HG03045 (cell line): ENCODE results near the gene RPS27A.
"Not testable (repeated sequence)": the region's sequence is repeated elsewhere in the genome, so short reads cannot be mapped to it uniquely, and the experiment has no call there.

Source experiments
- ATAC-seq: cut with Tn5 transposase; IDR thresholded peaks from one replicate; pipeline ENCODE4 v1.9.1; 2021; ENCODE audit warnings: mild to moderate bottlenecking, moderate library complexity; ENCODE audit not compliant: unreplicated experiment

The RPS27A gene

DNA sequence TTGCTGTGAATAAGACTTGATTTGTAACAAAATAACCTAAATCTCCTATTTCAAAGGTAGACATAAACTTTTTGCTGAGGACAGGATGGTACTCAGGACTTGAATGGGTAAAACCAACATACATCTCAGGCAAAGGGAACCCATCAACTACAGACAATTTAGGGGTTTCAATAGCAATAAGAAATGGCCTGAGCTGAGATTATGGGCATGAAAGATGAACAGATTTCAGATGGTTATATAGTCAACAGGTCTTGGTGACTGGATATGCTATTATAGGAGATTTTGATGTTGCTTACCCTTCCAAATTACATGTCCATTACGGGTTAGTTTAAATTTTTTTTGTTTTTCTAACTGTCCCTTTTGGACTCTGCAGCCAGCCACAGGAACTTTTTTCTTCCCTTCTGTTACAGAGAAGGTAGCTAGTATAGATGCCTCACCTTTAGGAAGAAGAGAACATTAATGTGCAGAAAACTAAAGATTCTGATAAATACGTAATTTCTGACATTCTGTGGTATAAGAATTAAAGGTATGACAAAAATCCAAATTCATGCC is 4.6 kb downstream of the RPS27A start:
- ATAC-seq = no peak

DNA sequence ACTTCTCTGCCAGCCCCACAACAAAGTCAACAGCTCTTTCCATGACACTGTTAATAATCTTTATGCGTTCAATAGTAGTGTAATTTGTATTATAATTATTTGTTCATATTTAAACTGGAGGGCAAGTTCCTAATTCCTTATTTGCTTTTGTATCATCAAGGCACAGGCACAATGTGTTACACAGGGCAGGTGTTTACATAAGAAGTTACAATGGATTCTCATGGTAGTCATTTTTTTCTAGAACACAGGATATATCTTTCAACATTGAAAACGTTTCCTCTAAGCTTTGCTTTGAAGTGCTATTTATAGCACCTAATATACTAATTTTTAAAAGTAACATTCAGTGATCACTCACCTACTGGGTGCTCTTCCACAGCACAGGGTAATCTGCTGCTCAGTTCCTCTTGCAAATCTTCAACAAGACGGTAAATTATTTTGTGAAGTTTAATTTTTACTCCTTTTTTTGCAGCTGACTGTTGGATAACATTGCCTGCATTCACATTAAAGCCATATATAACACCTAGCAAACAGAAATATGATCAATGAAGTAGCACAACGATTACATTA is 7.3 kb downstream of the RPS27A start:
- no peak for ATAC-seq

GRCh38 chr2:55241582-55241981 is 9.1 kb downstream of the RPS27A start:
- ATAC-seq = not testable (repeated sequence)

GRCh38 chr2:55242617-55243016 is 10.1 kb downstream of the RPS27A start:
- ATAC-seq = no peak

- no peak for ATAC-seq
These were observed 12.9 kb downstream of the RPS27A start for GRCh38 chr2:55245411-55245810.

DNA sequence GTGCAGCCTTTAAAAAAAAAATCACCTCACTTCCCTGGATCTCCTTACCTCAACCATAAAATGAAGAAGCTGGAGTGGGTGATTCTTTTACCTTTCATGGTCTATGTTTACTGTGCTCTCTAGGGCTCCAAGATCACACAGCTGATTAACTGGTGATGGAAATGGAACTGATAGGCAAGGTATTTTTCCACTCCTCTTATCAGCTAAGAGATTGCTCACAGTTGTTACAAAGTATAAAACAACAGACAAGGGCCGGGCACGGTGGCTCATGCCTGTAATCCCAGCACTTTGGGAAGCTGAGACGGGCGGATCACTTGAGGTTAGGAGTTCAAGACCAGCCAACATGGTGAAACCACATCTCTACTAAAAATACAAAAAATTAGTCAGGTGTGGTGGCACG is 14.5 kb downstream of the RPS27A start:
- ATAC-seq = no peak

DNA sequence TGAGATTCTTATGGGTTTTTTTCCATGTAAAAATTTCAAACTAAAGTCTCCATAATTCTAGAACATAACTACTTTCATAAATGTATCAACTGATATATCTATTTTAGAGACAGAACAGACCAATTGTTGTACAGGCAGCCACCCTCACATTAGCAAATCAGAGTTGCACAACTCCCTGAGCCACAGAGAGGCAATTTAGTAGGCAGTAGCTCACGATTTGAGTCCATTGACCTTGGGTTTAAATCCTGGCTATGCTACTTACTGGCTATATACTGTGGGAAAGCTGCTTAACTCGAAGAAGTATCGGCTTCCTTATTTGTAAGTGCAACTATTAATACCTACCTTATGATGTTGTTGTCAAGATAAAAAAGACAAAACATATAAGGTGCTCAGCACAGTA is 20.3 kb downstream of the RPS27A start:
- ATAC-seq = no peak

GRCh38 chr2:55259586-55259985 is 27.1 kb downstream of the RPS27A start:
- ATAC-seq = not testable (repeated sequence)

- ATAC-seq = no peak
These were observed 35.9 kb downstream of the RPS27A start for GRCh38 chr2:55268288-55268906.

- peak; percentile 97 for ATAC-seq
These were observed 36.6 kb downstream of the RPS27A start, which contains the start of gene MTIF2 for GRCh38 chr2:55268907-55269644. MTIF2 (minus strand) TSS chr2:55269231; CDS start chr2:55263858, 5,373 bp downstream.

- ATAC-seq = no peak
These were observed 37.1 kb downstream of the RPS27A start for GRCh38 chr2:55269645-55269990.

DNA sequence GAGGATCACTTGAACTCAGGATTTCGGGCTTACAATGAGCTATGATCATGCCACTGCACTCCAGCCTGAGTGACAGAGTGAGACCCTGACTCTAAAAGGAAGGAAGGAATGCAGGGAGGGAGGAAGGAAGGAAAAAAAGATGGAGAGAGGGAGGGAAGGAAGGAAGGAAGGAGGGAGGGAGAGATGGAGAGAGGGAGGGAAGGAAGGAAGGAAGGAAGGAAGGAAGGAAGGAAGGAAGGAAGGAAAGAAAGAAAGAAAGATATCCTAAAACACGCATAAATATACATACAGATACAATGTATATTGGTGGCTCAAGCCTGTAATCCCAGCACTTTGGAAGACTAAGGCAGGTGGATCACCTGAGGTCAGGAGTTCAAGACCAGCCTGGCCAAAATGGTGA is 41.9 kb downstream of the RPS27A start:
- not testable (repeated sequence) for ATAC-seq

GRCh38 chr2:55277310-55277709 is 44.8 kb downstream of the RPS27A start:
- ATAC-seq = no peak

- not testable (repeated sequence) for ATAC-seq
These were observed 46.8 kb downstream of the RPS27A start for GRCh38 chr2:55279214-55279835.

GRCh38 chr2:55279859-55280424 is 47.5 kb downstream of the RPS27A start:
- ATAC-seq = not testable (repeated sequence)

DNA sequence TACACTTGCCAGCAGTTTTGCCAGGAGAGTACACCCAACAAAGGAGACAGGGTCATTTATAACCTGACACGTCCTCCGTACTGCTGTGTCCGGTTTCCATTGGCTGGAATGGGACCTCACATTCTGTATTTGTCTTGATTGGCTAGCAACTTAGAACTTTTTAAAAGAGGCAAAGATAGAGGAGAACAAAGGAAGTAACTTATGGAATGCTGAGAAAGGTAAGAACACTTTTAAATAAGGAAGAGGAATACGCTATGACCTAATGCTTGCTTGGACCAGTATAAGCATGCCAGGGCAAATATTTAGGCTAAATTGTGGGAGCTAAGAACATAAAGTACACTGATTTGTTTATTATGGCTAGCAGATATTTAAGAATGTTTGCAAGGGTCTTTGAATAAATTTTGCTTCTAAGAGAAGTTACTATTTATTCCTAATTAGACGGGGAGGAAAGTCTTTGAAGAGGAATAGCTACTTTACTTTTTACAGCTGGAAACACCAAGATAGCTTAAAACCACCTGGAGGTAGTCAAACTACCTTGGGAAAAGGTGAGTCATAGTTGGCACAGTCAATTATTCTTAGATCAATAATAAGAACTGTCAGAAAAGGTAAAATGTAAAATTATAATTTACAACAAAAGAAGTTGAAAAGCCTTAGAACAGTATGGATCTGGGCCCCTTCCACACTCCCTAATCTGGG is 48.5 kb downstream of the RPS27A start:
- not testable (repeated sequence) for ATAC-seq

- ATAC-seq = peak; percentile 98
These were observed 49.8 kb downstream of the RPS27A start for GRCh38 chr2:55282110-55282917.

DNA sequence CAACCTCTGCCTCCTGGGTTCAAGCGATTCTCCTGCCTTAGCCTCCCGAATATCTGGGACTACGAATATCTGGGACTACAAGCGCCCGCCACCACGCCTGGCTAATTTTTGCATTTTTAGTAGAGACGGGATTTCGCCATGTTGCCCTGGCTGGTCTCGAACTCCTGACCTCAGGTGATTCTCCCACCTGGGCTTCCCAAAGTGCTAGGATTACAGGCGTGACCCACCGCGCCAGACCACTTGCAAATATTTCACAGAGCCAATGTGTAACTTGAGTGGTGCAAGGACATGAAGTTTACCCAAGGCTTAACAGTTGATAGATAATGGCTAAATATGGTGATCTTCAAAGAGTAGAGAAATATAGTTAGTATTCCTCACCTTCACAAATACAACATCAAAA is 50.6 kb downstream of the RPS27A start:
- no peak for ATAC-seq
